ENCODE results near the gene SMIM38. TPM values are rescaled to one million over a fixed set of nuclear protein-coding genes. Genes with fewer than 3 reads are reported as not detected.

Gene SMIM38
- total RNA-seq, 4 donors from 2014 or later: 2.9 to 10.1 TPM; not detected in 2

GRCh38 chr11:69157156-69157821 is 1.6 kb downstream of the SMIM38 start:
- peaks cover 0 to 12% (median 9%) of the 10 kb centered on the region in 4 donors for H3K4me1 ChIP-seq
- WGBS, 2 donors (ENCODE audit: low coverage in 1 of 2): 24% methylated on average over 43 of the region's 44 CpGs; no CpG with 5 or more reads in 1 of the 2 donors
- peaks cover 10% of the 10 kb centered on the region for H3K27me3 ChIP-seq
- no peak for DNase-seq
- in situ Hi-C loops (cut with MboI; ENCODE audit: low pct_ligation_motif_present in 1 of 4, low pct_unique_long_range_greater_than_20kb in 1 of 4, low sequenced_read_pairs in 3 of 4) (no loop called here), intact Hi-C loops (cut with DNase I; ENCODE audit: low total_unique reads) (no loop called here)
- H3K4me3 ChIP-seq: peak overlapping the region in 2 of 4 donors; percentile 10 to 17
- peak overlapping the region; percentile 7 to 51 (median 40) for H3K27ac ChIP-seq
- no peaks in the 10 kb centered on the region for H3K9me3 ChIP-seq
- TF ChIP-seq EP300 (IDR thresholded peaks at IDR 0.05; ENCODE audit: low read depth) (no peak), POLR2A (IDR thresholded peaks at IDR 0.05) (no peak), POLR2AphosphoS5 (IDR thresholded peaks at IDR 0.05) (no peak), CTCF (IDR thresholded peaks at IDR 0.05) (no peak)
- no peaks in the 10 kb centered on the region for H3K36me3 ChIP-seq

GRCh38 chr11:69157822-69158231 is 2.1 kb downstream of the SMIM38 start:
- in situ Hi-C loops (cut with MboI; ENCODE audit: low pct_ligation_motif_present in 1 of 4, low pct_unique_long_range_greater_than_20kb in 1 of 4, low sequenced_read_pairs in 3 of 4) (no loop called here), intact Hi-C loops (cut with DNase I; ENCODE audit: low total_unique reads) (no loop called here)
- 88% methylated on average over 15 of the region's 15 CpGs; no CpG with 5 or more reads in 1 of the 2 donors for WGBS, 2 donors (ENCODE audit: low coverage in 1 of 2)
- H3K27me3 ChIP-seq: peaks cover 10% of the 10 kb centered on the region
- TF ChIP-seq POLR2A (IDR thresholded peaks at IDR 0.05): no peak
- no peak for TF ChIP-seq POLR2AphosphoS5 (IDR thresholded peaks at IDR 0.05)
- no peak for TF ChIP-seq CTCF (IDR thresholded peaks at IDR 0.05)
- TF ChIP-seq EP300 (IDR thresholded peaks at IDR 0.05; ENCODE audit: low read depth): no peak
- no peak for DNase-seq
- H3K27ac ChIP-seq: peak overlapping the region in 3 of 4 donors; percentile 7 to 46 (median 41)
- no peaks in the 10 kb centered on the region for H3K9me3 ChIP-seq
- H3K36me3 ChIP-seq: no peaks in the 10 kb centered on the region
- H3K4me3 ChIP-seq: no peak overlapping the region
- H3K4me1 ChIP-seq: peaks cover 0 to 12% (median 9%) of the 10 kb centered on the region in 4 donors

- Histone ChIP-seq H3K9me3 (no peaks in the 10 kb centered on the region), H3K4me3 (no peak overlapping the region), H3K27me3 (peaks cover 10% of the 10 kb centered on the region), H3K36me3 (no peaks in the 10 kb centered on the region), H3K27ac (no peak overlapping the region), H3K4me1 (peaks cover 0 to 12% (median 9%) of the 10 kb centered on the region in 4 donors)
- TF ChIP-seq CTCF (IDR thresholded peaks at IDR 0.05): no peak
- no peak for TF ChIP-seq POLR2A (IDR thresholded peaks at IDR 0.05)
- no peak for TF ChIP-seq EP300 (IDR thresholded peaks at IDR 0.05; ENCODE audit: low read depth)
- no peak for TF ChIP-seq POLR2AphosphoS5 (IDR thresholded peaks at IDR 0.05)
- in situ Hi-C loops (cut with MboI; ENCODE audit: low pct_ligation_motif_present in 1 of 4, low pct_unique_long_range_greater_than_20kb in 1 of 4, low sequenced_read_pairs in 3 of 4) (no loop called here), intact Hi-C loops (cut with DNase I; ENCODE audit: low total_unique reads) (no loop called here)
- DNase-seq: no peak
- WGBS, 2 donors (ENCODE audit: low coverage in 1 of 2): 87 to 90% methylated on average over 2 to 21 of the region's 21 CpGs
Measured at GRCh38 chr11:69158301-69159149, 2.8 kb downstream of the SMIM38 start.

GRCh38 chr11:69159150-69159852 is 3.6 kb downstream of the SMIM38 start:
- in situ Hi-C loops (cut with MboI; ENCODE audit: low pct_ligation_motif_present in 1 of 4, low pct_unique_long_range_greater_than_20kb in 1 of 4, low sequenced_read_pairs in 3 of 4): no loop called here
- H3K27ac ChIP-seq: no peak overlapping the region
- H3K36me3 ChIP-seq: no peaks in the 10 kb centered on the region
- peaks cover 10% of the 10 kb centered on the region for H3K27me3 ChIP-seq
- no peaks in the 10 kb centered on the region for H3K9me3 ChIP-seq
- no peak for TF ChIP-seq EP300 (IDR thresholded peaks at IDR 0.05; ENCODE audit: low read depth)
- no peak for TF ChIP-seq CTCF (IDR thresholded peaks at IDR 0.05)
- TF ChIP-seq POLR2AphosphoS5 (IDR thresholded peaks at IDR 0.05): no peak
- no peak for TF ChIP-seq POLR2A (IDR thresholded peaks at IDR 0.05)
- H3K4me3 ChIP-seq: no peak overlapping the region
- intact Hi-C loops (cut with DNase I; ENCODE audit: low total_unique reads): no loop called here
- 92 to 100% methylated on average over 2 to 19 of the region's 19 CpGs for WGBS, 2 donors (ENCODE audit: low coverage in 1 of 2)
- peaks cover 0 to 12% (median 9%) of the 10 kb centered on the region in 4 donors for H3K4me1 ChIP-seq
- DNase-seq: no peak
